ENCODE data around the gene AVPR2.

Gene AVPR2

GRCh38 chrX:153876112-153876491 lies 28.4 kb upstream of the AVPR2 start:
- H3K4me3 ChIP-seq (ENCODE audit: low read depth, low read length) = no peak overlapping the region
- TF ChIP-seq, protein P1, sequence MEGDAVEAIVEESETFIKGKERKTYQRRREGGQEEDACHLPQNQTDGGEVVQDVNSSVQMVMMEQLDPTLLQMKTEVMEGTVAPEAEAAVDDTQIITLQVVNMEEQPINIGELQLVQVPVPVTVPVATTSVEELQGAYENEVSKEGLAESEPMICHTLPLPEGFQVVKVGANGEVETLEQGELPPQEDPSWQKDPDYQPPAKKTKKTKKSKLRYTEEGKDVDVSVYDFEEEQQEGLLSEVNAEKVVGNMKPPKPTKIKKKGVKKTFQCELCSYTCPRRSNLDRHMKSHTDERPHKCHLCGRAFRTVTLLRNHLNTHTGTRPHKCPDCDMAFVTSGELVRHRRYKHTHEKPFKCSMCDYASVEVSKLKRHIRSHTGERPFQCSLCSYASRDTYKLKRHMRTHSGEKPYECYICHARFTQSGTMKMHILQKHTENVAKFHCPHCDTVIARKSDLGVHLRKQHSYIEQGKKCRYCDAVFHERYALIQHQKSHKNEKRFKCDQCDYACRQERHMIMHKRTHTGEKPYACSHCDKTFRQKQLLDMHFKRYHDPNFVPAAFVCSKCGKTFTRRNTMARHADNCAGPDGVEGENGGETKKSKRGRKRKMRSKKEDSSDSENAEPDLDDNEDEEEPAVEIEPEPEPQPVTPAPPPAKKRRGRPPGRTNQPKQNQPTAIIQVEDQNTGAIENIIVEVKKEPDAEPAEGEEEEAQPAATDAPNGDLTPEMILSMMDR (IDR thresholded peaks at IDR 0.05; ENCODE audit: low read depth, low read length) = no peak
- in situ Hi-C loops (cut with HindIII; ENCODE audit: low sequenced_read_pairs) = no loop called here
- no peak for DNase-seq (ENCODE audit: low read depth, low spot score)

DNA sequence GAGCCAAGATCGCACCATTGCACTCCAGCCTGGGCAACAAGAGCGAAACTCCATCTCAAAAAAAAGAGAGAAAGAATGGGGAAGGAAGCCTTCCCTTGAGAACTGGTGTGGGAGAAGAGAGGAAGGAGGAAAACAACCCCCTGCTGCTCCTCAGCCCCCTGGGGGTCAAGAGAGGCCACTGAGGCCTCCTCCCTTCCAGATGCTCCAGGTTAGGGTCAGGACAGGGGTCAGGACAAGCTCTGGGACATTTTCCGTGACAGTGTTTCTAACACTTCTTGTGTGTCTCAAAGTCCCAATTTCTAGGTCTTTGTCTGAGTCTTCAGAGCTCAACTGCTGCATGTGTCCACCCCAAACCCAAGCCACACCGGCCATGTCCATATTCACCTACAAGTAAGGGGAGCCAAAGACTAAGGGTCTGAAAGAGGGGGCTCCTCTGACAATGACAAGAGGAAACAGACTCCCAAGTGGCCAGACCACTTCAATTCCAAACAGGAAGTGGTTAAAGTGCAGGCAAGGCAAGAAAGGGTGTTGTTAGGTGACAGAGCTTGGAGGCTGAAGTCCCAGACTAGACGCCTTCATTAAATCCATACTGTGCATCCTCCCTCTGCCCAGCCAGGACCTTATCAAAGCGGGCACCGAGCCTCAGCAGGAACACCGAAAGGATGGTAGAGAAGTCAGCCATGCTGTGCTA lies 26.8 kb upstream of the AVPR2 start:
- DNase-seq (ENCODE audit: low read depth, low spot score) = no peak
- TF ChIP-seq, protein P1 (IDR thresholded peaks at IDR 0.05; ENCODE audit: low read depth, low read length) = no peak
- in situ Hi-C loops (cut with HindIII; ENCODE audit: low sequenced_read_pairs) = no loop called here
- no peak overlapping the region for H3K4me3 ChIP-seq (ENCODE audit: low read depth, low read length)

- no peak for DNase-seq (ENCODE audit: low read depth, low spot score)
- H3K4me3 ChIP-seq (ENCODE audit: low read depth, low read length) = no peak overlapping the region
- TF ChIP-seq, protein P1 (IDR thresholded peaks at IDR 0.05; ENCODE audit: low read depth, low read length) = no peak
- in situ Hi-C loops (cut with HindIII; ENCODE audit: low sequenced_read_pairs) = no loop called here
These were observed 26.1 kb upstream of the AVPR2 start for GRCh38 chrX:153878345-153878744.

- TF ChIP-seq, protein P1 (IDR thresholded peaks at IDR 0.05; ENCODE audit: low read depth, low read length) = no peak
These were observed 25.4 kb upstream of the AVPR2 start for GRCh38 chrX:153878969-153879653.

GRCh38 chrX:153879741-153880439 lies 24.6 kb upstream of the AVPR2 start:
- in situ Hi-C loops (cut with HindIII; ENCODE audit: low sequenced_read_pairs) = no loop called here
- no peak for DNase-seq (ENCODE audit: low read depth, low spot score)
- no peak overlapping the region for H3K4me3 ChIP-seq (ENCODE audit: low read depth, low read length)
- TF ChIP-seq, protein P1 (IDR thresholded peaks at IDR 0.05; ENCODE audit: low read depth, low read length) = no peak

More at GRCh38 chrX:153878969-153879653, 25.4 kb upstream of the AVPR2 start:
- no peak for DNase-seq (ENCODE audit: low read depth, low spot score)
- in situ Hi-C loops (cut with HindIII; ENCODE audit: low sequenced_read_pairs) = no loop called here
- no peak overlapping the region for H3K4me3 ChIP-seq (ENCODE audit: low read depth, low read length)

- in situ Hi-C loops (cut with HindIII; ENCODE audit: low sequenced_read_pairs) = no loop called here
- no peak overlapping the region for H3K4me3 ChIP-seq (ENCODE audit: low read depth, low read length)
- no peak for DNase-seq (ENCODE audit: low read depth, low spot score)
- TF ChIP-seq, protein P1 (IDR thresholded peaks at IDR 0.05; ENCODE audit: low read depth, low read length) = no peak
These were observed 24.0 kb upstream of the AVPR2 start for GRCh38 chrX:153880440-153880815.

Data from astrocyte of the spinal cord (primary cell).